Keratinocyte (primary cell): Measurements from ENCODE around the gene GPC5. TPM values are rescaled to one million over a fixed set of nuclear protein-coding genes. Genes with fewer than 3 reads are reported as not detected.

ENCODE experiments used
- DNase-seq: peaks from one replicate; pipeline ENCODE4 v3.0.0-alpha.2; 2011; ENCODE audit warnings: low read depth, missing footprints, low spot score
- FAIRE-seq: peaks from 2 replicates; lab custom pipeline; 2011; peaks lifted over from hg19 to GRCh38; lab: Jason Lieb, UNC
- H2AFZ ChIP-seq: 2 replicates; pipeline ENCODE4 v1.6.0; 2012; ENCODE audit warnings: low read length, control low read depth, inconsistent platforms; ENCODE audit not compliant: control insufficient read depth
- H3K27ac ChIP-seq: 2 replicates; pipeline ENCODE4 v1.5.1; 2011; ENCODE audit warnings: low read length; ENCODE audit not compliant: control insufficient read depth, insufficient read depth
- H3K27me3 ChIP-seq: 3 replicates; pipeline ENCODE4 v1.6.0; 2011; ENCODE audit warnings: low read length; ENCODE audit not compliant: control insufficient read depth, insufficient read depth; ENCODE audit errors: extremely low read depth
- H3K36me3 ChIP-seq, 2 experiments: 2 replicates in 1 of 2; 3 replicates in 1 of 2; pipeline ENCODE4 v1.5.1; 2011; ENCODE audit warnings: low read length in 2 of 2, mild to moderate bottlenecking in 1 of 2; ENCODE audit not compliant: control insufficient read depth in 2 of 2, insufficient read depth in 2 of 2; ENCODE audit errors: extremely low read depth in 1 of 2
- H3K4me1 ChIP-seq: 3 replicates; pipeline ENCODE4 v1.5.1; 2011; ENCODE audit warnings: low read length; ENCODE audit not compliant: control insufficient read depth, insufficient read depth; ENCODE audit errors: extremely low read depth
- H3K4me2 ChIP-seq: 3 replicates; pipeline ENCODE4 v1.6.0; 2011; ENCODE audit warnings: low read depth, low read length; ENCODE audit not compliant: control insufficient read depth, insufficient read depth; ENCODE audit errors: extremely low read depth
- H3K4me3 ChIP-seq, 3 experiments: fragments of 200-600 bp in 1 of 3; sonication (generic) in 1 of 3; 2 replicates in 2 of 3; 3 replicates in 1 of 3; pipeline ENCODE4 v1.5.1; 2011 to 2016; ENCODE audit warnings: low read length in 3 of 3, mild to moderate bottlenecking in 3 of 3, control low read depth in 2 of 3, inconsistent platforms in 1 of 3, low read depth in 1 of 3, mixed read lengths in 1 of 3, mixed run types in 1 of 3, moderate library complexity in 1 of 3; ENCODE audit not compliant: control insufficient read depth in 2 of 3, insufficient read depth in 2 of 3; ENCODE audit errors: extremely low read depth in 1 of 3
- H3K79me2 ChIP-seq: 2 replicates; pipeline ENCODE4 v1.6.0; 2012; ENCODE audit warnings: low read length; ENCODE audit not compliant: control insufficient read depth, insufficient read depth
- H3K9ac ChIP-seq: 3 replicates; pipeline ENCODE4 v1.6.0; 2011; ENCODE audit warnings: low read length; ENCODE audit not compliant: control insufficient read depth, insufficient read depth; ENCODE audit errors: extremely low read depth
- H3K9me1 ChIP-seq: 3 replicates; pipeline ENCODE4 v1.6.0; 2011; ENCODE audit warnings: low read length; ENCODE audit not compliant: control insufficient read depth, insufficient read depth; ENCODE audit errors: extremely low read depth
- H3K9me3 ChIP-seq: 2 replicates; pipeline ENCODE4 v1.5.1; 2012; ENCODE audit warnings: low read depth, low read length; ENCODE audit not compliant: control insufficient read depth
- H4K20me1 ChIP-seq: 3 replicates; pipeline ENCODE4 v1.6.0; 2011; ENCODE audit warnings: low read length; ENCODE audit not compliant: control insufficient read depth, insufficient read depth; ENCODE audit errors: extremely low read depth
- EZH2 ChIP-seq: IDR thresholded peaks from one replicate; pipeline ENCODE4 v1.6.1; 2012; ENCODE audit warnings: inconsistent platforms, mild to moderate bottlenecking, low read length, moderate library complexity
- dilution Hi-C: fragments of 300-500 bp; cut with MboI; formaldehyde crosslinking; loops from one replicate; pipeline ENCODE4 v1.7.0; 2020; ENCODE audit warnings: low sequenced_read_pairs; ENCODE audit not compliant: extremely low pct_ligation_motif_present
- polyA plus RNA-seq, 5 experiments: library from polyadenylated mRNA; depleted of rRNA in 3 of 5; stranded (reverse) in 3 of 5; stranded (forward) in 1 of 5; unstranded in 1 of 5; fragments of >200 nt; gene quantifications; 1 replicate in 1 of 5; 2 replicates in 3 of 5; 3 replicates in 1 of 5; pipeline versions ENCODE4 v1.2.1 to v1.2.3, GENCODE V29; 2011 to 2012; ENCODE audit warnings: missing spikeins in 2 of 5, low read depth in 1 of 5, low replicate concordance in 1 of 5
- TF ChIP-seq, protein P1 (sequence below), 3 experiments: IDR thresholded peaks in 1 of 3; conservative IDR thresholded peaks in 1 of 3; optimal IDR thresholded peaks in 1 of 3; 2 replicates in 2 of 3; 3 replicates in 1 of 3; pipeline versions ENCODE3 to v1.5.1; 2011; ENCODE audit warnings: low read length in 3 of 3, mild to moderate bottlenecking in 3 of 3, moderate library complexity in 2 of 3, control low read depth in 1 of 3, inconsistent platforms in 1 of 3; ENCODE audit not compliant: insufficient read depth in 2 of 3; ENCODE audit errors: extremely low read depth in 1 of 3

GPC5 gene
- polyA plus RNA-seq, 1 donor (not counting 4 experiments of a cell fraction or from before 2014, with no cell fraction given), result 0.10 TPM

DNA sequence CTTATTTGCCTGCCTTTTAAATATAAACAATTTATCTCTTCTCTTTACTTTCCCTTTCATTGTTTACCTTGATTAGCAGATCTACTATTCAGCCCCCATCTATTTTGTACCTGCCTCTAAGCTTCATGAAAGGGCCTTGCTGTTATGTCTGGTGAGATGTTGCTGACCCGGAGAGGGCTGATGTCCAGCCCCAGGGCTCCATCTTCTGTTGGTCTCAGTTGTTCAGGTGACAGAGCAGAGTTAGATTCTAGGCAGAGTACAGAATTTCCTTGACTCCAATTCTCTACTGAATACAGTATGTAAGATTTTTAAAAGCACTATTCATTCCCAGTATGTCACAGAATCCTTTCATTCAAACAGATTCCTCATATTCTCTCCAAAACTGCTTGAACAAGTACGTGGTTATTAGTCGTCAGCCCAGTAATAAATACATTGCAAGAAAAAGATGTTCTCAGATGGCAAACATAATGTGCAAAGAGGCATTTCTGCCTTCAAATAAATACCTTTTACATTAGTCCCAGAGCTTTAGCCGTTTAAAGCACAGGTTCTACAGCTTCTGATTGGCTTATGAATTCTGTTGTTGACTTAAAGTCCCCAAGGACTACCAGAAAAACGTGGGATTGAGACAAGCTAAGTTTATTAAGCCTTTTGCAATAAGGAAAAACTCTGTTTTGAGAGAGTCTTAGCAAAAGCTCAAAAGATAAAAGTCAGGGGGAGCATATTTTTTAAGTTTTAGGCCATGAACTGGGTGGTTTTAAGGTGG lies 159.1 kb downstream of the GPC5 start:
- no peaks in the 10 kb centered on the region for H3K9me1 ChIP-seq
- no peak for TF ChIP-seq EZH2
- TF ChIP-seq, protein P1, sequence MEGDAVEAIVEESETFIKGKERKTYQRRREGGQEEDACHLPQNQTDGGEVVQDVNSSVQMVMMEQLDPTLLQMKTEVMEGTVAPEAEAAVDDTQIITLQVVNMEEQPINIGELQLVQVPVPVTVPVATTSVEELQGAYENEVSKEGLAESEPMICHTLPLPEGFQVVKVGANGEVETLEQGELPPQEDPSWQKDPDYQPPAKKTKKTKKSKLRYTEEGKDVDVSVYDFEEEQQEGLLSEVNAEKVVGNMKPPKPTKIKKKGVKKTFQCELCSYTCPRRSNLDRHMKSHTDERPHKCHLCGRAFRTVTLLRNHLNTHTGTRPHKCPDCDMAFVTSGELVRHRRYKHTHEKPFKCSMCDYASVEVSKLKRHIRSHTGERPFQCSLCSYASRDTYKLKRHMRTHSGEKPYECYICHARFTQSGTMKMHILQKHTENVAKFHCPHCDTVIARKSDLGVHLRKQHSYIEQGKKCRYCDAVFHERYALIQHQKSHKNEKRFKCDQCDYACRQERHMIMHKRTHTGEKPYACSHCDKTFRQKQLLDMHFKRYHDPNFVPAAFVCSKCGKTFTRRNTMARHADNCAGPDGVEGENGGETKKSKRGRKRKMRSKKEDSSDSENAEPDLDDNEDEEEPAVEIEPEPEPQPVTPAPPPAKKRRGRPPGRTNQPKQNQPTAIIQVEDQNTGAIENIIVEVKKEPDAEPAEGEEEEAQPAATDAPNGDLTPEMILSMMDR (optimal IDR thresholded peaks at IDR 0.05 in 1 of 3, IDR thresholded peaks at IDR 0.05 in 1 of 3, conservative IDR thresholded peaks at IDR 0.05 in 1 of 3; ENCODE audit: extremely low read depth in 1 of 3, insufficient read depth in 2 of 3, low read length in 3 of 3), result no peak
- no peak overlapping the region for H2AFZ ChIP-seq
- no peak overlapping the region for H3K9ac ChIP-seq
- H3K79me2 ChIP-seq, result no peaks in the 10 kb centered on the region
- H4K20me1 ChIP-seq, result no peaks in the 10 kb centered on the region
- H3K4me3 ChIP-seq, result no peak overlapping the region
- no peaks in the 10 kb centered on the region for H3K9me3 ChIP-seq
- no peak for FAIRE-seq
- no peaks in the 10 kb centered on the region for H3K27me3 ChIP-seq
- H3K4me2 ChIP-seq, result no peak overlapping the region
- dilution Hi-C loops, result no loop called here
- H3K4me1 ChIP-seq, result no peaks in the 10 kb centered on the region
- no peaks in the 10 kb centered on the region for H3K36me3 ChIP-seq
- no peak for DNase-seq
- H3K27ac ChIP-seq, result no peak overlapping the region

DNA sequence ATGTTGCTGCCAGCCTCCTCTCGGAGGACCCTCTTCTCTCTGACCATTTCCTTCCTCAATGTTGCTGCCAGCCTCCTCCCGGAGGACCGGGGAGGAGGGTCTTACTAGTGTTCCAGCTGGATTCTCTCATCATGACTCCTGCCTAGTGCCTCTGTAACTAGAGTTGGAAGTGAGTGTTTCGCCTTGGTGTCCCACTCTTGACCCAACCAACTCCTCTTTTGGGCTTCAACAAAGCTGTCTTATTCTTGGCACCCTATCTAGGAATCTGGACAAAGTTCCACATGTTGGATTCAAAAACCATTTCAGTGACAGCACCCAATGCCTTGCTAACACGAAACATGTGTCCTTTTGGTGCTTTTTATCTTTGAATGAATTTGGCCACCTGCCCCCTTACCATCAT lies 165.4 kb downstream of the GPC5 start:
- Histone ChIP-seq H3K9me1 (no peaks in the 10 kb centered on the region), H3K27ac (no peak overlapping the region), H3K4me3 (no peak overlapping the region), H3K36me3 (no peaks in the 10 kb centered on the region), H4K20me1 (no peaks in the 10 kb centered on the region), H3K4me2 (no peak overlapping the region), H3K9me3 (no peaks in the 10 kb centered on the region), H2AFZ (no peak overlapping the region), H3K9ac (no peak overlapping the region), H3K79me2 (no peaks in the 10 kb centered on the region), H3K4me1 (no peaks in the 10 kb centered on the region), H3K27me3 (no peaks in the 10 kb centered on the region)
- DNase-seq, result no peak
- no peak for FAIRE-seq
- dilution Hi-C loops, result no loop called here
- TF ChIP-seq EZH2, result no peak
- TF ChIP-seq, protein P1 (optimal IDR thresholded peaks at IDR 0.05 in 1 of 3, IDR thresholded peaks at IDR 0.05 in 1 of 3, conservative IDR thresholded peaks at IDR 0.05 in 1 of 3; ENCODE audit: extremely low read depth in 1 of 3, insufficient read depth in 2 of 3, low read length in 3 of 3), result no peak
